Measurements from ENCODE around the gene RAB8B. TPM values are rescaled to one million over a fixed set of nuclear protein-coding genes. Genes with fewer than 3 reads are reported as not detected.

The RAB8B gene
- total and polyA plus RNA-seq, 9 of the 15 experiments (the other 6 are each of a cell fraction or from before 2014, with no cell fraction given) = 7.8 to 32.1 (median 24.2) TPM

GRCh38 chr15:63243776-63244175, 54.4 kb downstream of the RAB8B start (continued):
- TF ChIP-seq POLR3G (IDR thresholded peaks at IDR 0.05; ENCODE audit: extremely low read depth, insufficient read length, insufficient replicate concordance) (no peak), YBX1 (IDR thresholded peaks at IDR 0.05) (no peak), ZBED1 (IDR thresholded peaks at IDR 0.05) (no peak), ZNF609 (CRISPR knock-in tag; IDR thresholded peaks at IDR 0.05; ENCODE audit: borderline replicate concordance) (no peak), ZNF280A (IDR thresholded peaks at IDR 0.05; ENCODE audit: low read depth, partially characterized antibody) (no peak), MAFG (tag; conservative IDR thresholded peaks at IDR 0.05) (no peak), NFATC3 (IDR thresholded peaks at IDR 0.05) (no peak), ATF7 (IDR thresholded peaks at IDR 0.05) (0 out of 2 replicates have a peak, but pooled peaks have one; percentile 48), RCOR1 (IDR thresholded peaks at IDR 0.05; ENCODE audit: borderline replicate concordance in 1 of 2, low read depth in 2 of 2, low read length in 2 of 2) (peak in 1 of 2 experiments; percentile 24; a peak in 1 of 4 replicates), CREB3 (tag; conservative IDR thresholded peaks at IDR 0.05; ENCODE audit: low read depth) (no peak), ZFX (CRISPR knock-in tag; IDR thresholded peaks at IDR 0.05) (no peak), NCOA1 (IDR thresholded peaks at IDR 0.05; ENCODE audit: low read depth) (no peak; the same call in 1 of the 2 replicates), TGIF2 (CRISPR knock-in tag; IDR thresholded peaks at IDR 0.05) (no peak), RBM15 (IDR thresholded peaks at IDR 0.05; ENCODE audit: insufficient read depth, low read length) (no peak), CREB1 (IDR thresholded peaks at IDR 0.05) (no peak), CREB1 (CRISPR knock-in tag; IDR thresholded peaks at IDR 0.05) (no peak), XRCC5 (IDR thresholded peaks at IDR 0.05; ENCODE audit: low read depth, low read length) (no peak), ETV6 (IDR thresholded peaks at IDR 0.05; ENCODE audit: borderline replicate concordance in 1 of 2, low read depth in 2 of 2, low read length in 1 of 2) (no peak), ETV6 (CRISPR knock-in tag; IDR thresholded peaks at IDR 0.05; ENCODE audit: borderline replicate concordance) (no peak), ESRRB (CRISPR knock-in tag; IDR thresholded peaks at IDR 0.05; ENCODE audit: borderline replicate concordance) (no peak), SMAD1 (IDR thresholded peaks at IDR 0.05; ENCODE audit: low read depth, low read length, partially characterized antibody) (no peak), CCAR2 (IDR thresholded peaks at IDR 0.05; ENCODE audit: low read depth, low read length) (no peak), ESRRA (IDR thresholded peaks at IDR 0.05; ENCODE audit: borderline replicate concordance, low read depth) (no peak), CHD2 (IDR thresholded peaks at IDR 0.05; ENCODE audit: low read depth, low read length) (no peak)
